Testis (tissue), 3 donors: ENCODE results near the gene PNLIPRP2. TPM values are rescaled to one million over a fixed set of nuclear protein-coding genes. Genes with fewer than 3 reads are reported as not detected.

Experiments used
- DNase-seq: peaks from one replicate; pipeline ENCODE4 v3.0.0-alpha.2; 2019
- H3K27ac ChIP-seq, 2 donors: fragments of 200-600 bp; sonication (generic); one replicate each; pipeline ENCODE4 v1.5.1; 2019
- H3K27me3 ChIP-seq: fragments of 200-600 bp; sonication (generic); one replicate; pipeline ENCODE4 v1.5.1; 2019
- H3K36me3 ChIP-seq: fragments of 200-600 bp; sonication (generic); one replicate; pipeline ENCODE4 v1.5.1; 2017; ENCODE audit warnings: low read depth; ENCODE audit errors: missing control alignments
- H3K4me1 ChIP-seq: fragments of 200-600 bp; sonication (generic); one replicate; pipeline ENCODE4 v1.5.1; 2019
- H3K4me3 ChIP-seq, 2 donors: fragments of 200-600 bp; sonication (generic); one replicate each; pipeline ENCODE4 v1.5.1; 2017 to 2019
- H3K9me3 ChIP-seq: fragments of 200-600 bp; sonication (generic); one replicate; pipeline ENCODE4 v1.5.1; 2017
- CTCF ChIP-seq, 3 experiments: fragments of 450-650 bp in 2 of 3; fragments of 200-600 bp in 1 of 3; sonication (generic) in 1 of 3; IDR thresholded peaks; one replicate each; pipeline ENCODE4 v1.5.1; 2016 to 2019; ENCODE audit warnings: antibody characterized with exemption in 3 of 3, mild to moderate bottlenecking in 2 of 3, moderate library complexity in 1 of 3
- POLR2A ChIP-seq: fragments of 450-650 bp; IDR thresholded peaks from one replicate; pipeline ENCODE4 v1.6.1; 2017; ENCODE audit warnings: antibody characterized with exemption, mild to moderate bottlenecking, moderate library complexity
- WGBS, 2 donors: methylation state at CpG; one replicate each; pipeline ENCODE4 v1.1.5; 2018; 5-methylcytosine and 5-hydroxymethylcytosine counted together
- intact Hi-C: fragments of 100-400 bp; cut with DNase I; formaldehyde crosslinking; loops from one replicate; pipeline ENCODE4 v1.15.1; 2023; ENCODE audit warnings: low total_unique reads
- polyA plus RNA-seq: library from polyadenylated mRNA; stranded (reverse); fragments of 350-450 nt; fragmentation: Illumina TruSeq; extraction: RNeasy Lipid Tissue Mini Kit (QIAGEN cat#74804); gene quantifications from one replicate; pipeline ENCODE4 v1.2.3, GENCODE V29; 2014; ENCODE audit warnings: low read depth, low replicate concordance; ENCODE audit not compliant: insufficient read depth
- total RNA-seq, 2 donors: library from RNA; depleted of rRNA; stranded (reverse); fragments of >200 nt; gene quantifications; one replicate each; pipeline ENCODE4 v1.2.3, GENCODE V29; 2016

PNLIPRP2 gene
- total and polyA plus RNA-seq, 3 donors from 2014 or later = 0.31 to 0.61 TPM; not detected in 1

- TF ChIP-seq POLR2A (no peak), CTCF (IDR thresholded peaks at IDR 0.05) (no peak)
- no peaks in the 10 kb centered on the region for H3K36me3 ChIP-seq
- no peaks in the 10 kb centered on the region for H3K9me3 ChIP-seq
- no peak for DNase-seq
- no peaks in the 10 kb centered on the region for H3K27me3 ChIP-seq
- 94 to 97% methylated on average over 7 of the region's 7 CpGs for WGBS, 2 donors
- intact Hi-C loops = no loop called here
- no peak overlapping the region for H3K27ac ChIP-seq
- H3K4me3 ChIP-seq = no peak overlapping the region
- peaks cover 6% of the 10 kb centered on the region for H3K4me1 ChIP-seq
Observed at GRCh38 chr10:116663342-116663741, 42.6 kb downstream of the PNLIPRP2 start.

- intact Hi-C loops = no loop called here
- H3K9me3 ChIP-seq = no peaks in the 10 kb centered on the region
- no peaks in the 10 kb centered on the region for H3K27me3 ChIP-seq
- H3K36me3 ChIP-seq = no peaks in the 10 kb centered on the region
- no peak for DNase-seq
- 53 to 63% methylated on average over 5 of the region's 5 CpGs for WGBS, 2 donors
- H3K4me1 ChIP-seq = peaks cover 7% of the 10 kb centered on the region
- H3K4me3 ChIP-seq = no peak overlapping the region
- H3K27ac ChIP-seq = no peak overlapping the region
- no peak for TF ChIP-seq CTCF (IDR thresholded peaks at IDR 0.05)
- no peak for TF ChIP-seq POLR2A
Observed at GRCh38 chr10:116664631-116665030, 43.9 kb downstream of the PNLIPRP2 start.

GRCh38 chr10:116665541-116666125, 44.9 kb downstream of the PNLIPRP2 start:
- Histone ChIP-seq H3K36me3 (no peaks in the 10 kb centered on the region), H3K4me3 (no peak overlapping the region), H3K27ac (peak overlapping the region in 1 of 2 donors; percentile 29), H3K9me3 (no peaks in the 10 kb centered on the region), H3K4me1 (peaks cover 12% of the 10 kb centered on the region), H3K27me3 (no peaks in the 10 kb centered on the region)
- intact Hi-C loops = no loop called here
- WGBS, 2 donors = 26 to 36% methylated on average over 11 to 13 of the region's 13 CpGs
- no peak for TF ChIP-seq CTCF (IDR thresholded peaks at IDR 0.05)
- no peak for TF ChIP-seq POLR2A
- peak; percentile 68 for DNase-seq

GRCh38 chr10:116667484-116667883, 46.7 kb downstream of the PNLIPRP2 start:
- intact Hi-C loops = no loop called here

GRCh38 chr10:116668018-116668417, 47.3 kb downstream of the PNLIPRP2 start:
- no peak for TF ChIP-seq POLR2A
- TF ChIP-seq CTCF (IDR thresholded peaks at IDR 0.05) = no peak

More at GRCh38 chr10:116667484-116667883, 46.7 kb downstream of the PNLIPRP2 start:
- no peak for TF ChIP-seq POLR2A
- Histone ChIP-seq H3K9me3 (no peaks in the 10 kb centered on the region), H3K4me3 (no peak overlapping the region), H3K36me3 (no peaks in the 10 kb centered on the region), H3K27ac (no peak overlapping the region), H3K27me3 (no peaks in the 10 kb centered on the region), H3K4me1 (peaks cover 7% of the 10 kb centered on the region)
- no peak for DNase-seq
- WGBS, 2 donors = 89 to 94% methylated on average over 3 of the region's 3 CpGs

More at GRCh38 chr10:116668018-116668417, 47.3 kb downstream of the PNLIPRP2 start:
- WGBS, 2 donors = 91 to 95% methylated on average over 9 of the region's 9 CpGs
- no peak overlapping the region for H3K27ac ChIP-seq
- H3K27me3 ChIP-seq = no peaks in the 10 kb centered on the region
- H3K36me3 ChIP-seq = no peaks in the 10 kb centered on the region
- H3K9me3 ChIP-seq = no peaks in the 10 kb centered on the region
- H3K4me3 ChIP-seq = no peak overlapping the region
- intact Hi-C loops = no loop called here
- peaks cover 7% of the 10 kb centered on the region for H3K4me1 ChIP-seq
- DNase-seq = no peak
